ENCODE results near the gene PPP1R16B. TPM values are rescaled to one million over a fixed set of nuclear protein-coding genes. Genes with fewer than 3 reads are reported as not detected.

The PPP1R16B gene
- polyA plus RNA-seq, 3 donors, result 7.2 to 8.3 (median 7.3) TPM

DNA sequence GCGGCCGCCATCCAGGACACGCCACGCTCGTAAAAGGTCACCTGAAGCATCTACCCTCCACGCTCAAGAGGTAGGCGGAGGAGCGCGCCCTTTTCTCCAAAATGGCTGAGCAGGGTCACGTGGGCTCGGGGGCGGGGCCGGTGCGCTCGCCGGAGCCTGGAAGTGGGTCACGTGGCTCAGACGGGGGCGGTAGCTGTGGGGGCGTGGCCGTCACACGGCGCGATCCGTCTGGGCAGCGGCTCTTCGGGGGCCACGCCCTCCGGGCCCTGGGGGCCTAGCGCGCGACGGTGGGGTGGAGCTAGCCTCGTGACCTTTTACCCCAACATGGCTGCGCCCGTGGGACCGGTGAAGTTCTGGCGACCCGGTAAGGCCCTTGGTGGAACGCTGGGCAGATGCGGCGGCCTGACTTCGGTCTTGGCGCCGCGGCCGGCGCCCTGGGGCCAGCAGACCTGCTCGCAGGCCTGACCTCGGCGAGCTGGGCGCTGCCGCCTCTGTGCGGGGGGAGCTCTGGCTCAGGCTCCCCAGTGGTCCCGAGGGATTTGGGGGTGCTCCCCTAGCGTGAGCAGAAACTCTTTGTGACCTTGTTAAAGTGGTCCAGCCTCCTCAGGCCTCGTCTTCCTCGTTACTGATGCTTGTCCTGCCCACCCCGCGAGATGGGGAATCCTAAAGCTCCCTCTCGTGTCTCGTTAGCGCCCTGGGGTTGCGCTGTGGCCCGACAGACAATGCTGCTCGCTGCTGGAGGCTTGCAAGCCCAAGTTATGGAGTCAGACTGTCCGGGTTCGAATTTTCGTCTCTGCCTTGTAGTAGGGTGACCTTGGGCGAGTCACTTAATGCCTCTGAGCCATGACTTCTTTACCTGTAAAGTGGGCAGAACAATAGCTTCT, 156.8 kb downstream of the PPP1R16B start, which contains the start of gene DHX35:
Gene DHX35, plus strand, starts transcription at position 301 of the 884 bp plus-strand sequence. Its CDS starts 24 bp downstream, at position 325.
- DNase-seq, result peak; percentile 97

DNA sequence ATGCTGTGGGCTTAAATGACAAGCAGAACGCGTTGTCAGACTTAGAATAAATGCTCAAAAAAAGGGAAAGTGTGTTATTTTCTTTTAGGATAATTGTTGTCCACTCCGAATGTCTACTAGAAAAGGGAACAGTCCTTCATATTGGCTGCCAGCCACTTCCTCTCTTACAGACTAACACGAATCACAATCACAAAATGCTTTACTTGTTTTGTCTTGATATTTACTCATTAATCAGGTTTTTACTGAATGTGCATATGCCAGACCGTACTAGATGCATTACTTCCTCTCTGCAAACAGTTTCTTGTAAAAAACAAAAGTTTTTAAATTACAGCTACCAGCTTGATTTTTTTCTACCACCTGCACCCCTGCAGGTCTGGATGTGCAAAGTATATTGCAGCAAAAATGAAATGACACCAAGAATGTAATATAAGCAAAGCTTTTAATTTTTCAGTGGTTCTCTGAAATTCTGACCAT, 157.5 kb downstream of the PPP1R16B start:
- no peak for DNase-seq

DNA sequence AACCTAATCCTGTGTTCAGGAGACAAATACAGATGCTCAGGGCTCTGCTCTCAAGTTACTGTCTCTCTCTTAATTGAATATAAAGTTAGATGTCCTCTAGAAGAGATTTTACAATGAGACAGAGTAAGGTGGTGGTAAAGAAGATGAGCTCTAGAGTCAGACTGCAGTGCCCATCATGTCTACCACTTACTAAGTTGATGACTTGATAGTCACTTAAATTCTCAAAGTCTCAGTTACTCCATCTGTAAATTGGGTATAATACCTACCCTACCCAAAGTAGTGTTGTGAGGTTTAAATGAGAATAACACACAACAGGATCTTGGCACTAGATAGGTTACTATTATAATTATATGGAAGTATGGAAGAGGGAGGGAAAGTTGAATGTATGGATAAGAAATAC, 158.2 kb downstream of the PPP1R16B start:
- DNase-seq, result no peak

DNA sequence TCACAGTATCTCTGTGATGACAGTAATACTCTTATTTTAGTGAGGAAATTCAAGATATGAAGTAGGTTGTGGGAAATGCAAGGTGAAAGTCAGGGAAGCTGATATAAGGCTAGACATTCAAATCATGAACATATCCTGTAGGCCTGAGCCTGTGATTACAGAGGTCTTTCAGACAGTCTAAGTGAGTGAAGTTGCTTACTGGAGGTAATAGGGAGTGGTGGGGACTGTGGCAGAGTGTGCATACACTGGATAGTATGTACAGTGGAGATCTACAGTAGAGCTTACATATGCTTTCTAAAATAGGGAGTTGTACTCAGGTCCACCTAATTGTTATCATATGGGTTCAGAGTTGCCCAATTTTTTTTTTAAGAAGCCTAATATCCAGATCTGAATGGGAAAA, 159.8 kb downstream of the PPP1R16B start:
- DNase-seq, result no peak

DNA sequence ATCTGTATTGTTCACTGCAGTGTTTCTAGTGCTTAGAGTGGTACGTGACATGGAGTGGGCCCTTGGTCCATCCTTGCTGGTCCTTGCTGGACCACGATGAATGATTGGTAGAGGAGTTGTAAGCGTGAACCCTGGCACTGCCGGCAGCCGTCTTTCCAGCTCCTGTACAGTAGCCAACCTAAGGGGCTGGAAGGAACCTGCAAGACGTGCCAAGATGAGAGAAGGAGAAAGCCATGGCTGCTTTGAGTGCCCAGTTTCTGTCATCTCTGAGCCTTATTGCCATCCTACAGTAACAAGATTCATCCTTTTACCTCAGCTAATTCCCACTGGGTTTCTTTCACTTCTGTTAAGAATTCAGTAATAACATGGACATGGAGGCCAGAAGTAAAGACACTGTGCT, 162.6 kb downstream of the PPP1R16B start:
- DNase-seq, result no peak

DNA sequence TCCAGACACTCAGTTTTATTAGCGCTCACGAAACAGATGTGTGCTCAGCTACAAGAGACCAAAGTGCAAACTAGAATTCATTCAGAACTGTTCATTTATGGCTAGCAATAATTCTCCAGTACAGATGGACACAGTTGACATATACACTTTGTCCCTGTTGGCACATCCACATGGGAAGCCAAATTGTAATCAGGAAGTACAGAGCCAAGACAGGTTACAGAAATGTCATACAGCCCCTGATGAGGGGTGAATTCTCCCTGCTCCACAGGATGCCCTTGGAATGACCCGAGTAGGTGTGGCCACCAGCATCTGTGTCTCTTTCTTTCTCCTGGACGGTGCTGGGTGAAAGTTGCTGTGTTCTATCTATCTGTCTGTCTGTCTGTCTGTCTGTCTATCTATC, 164.2 kb downstream of the PPP1R16B start:
- DNase-seq, result no peak

DNA sequence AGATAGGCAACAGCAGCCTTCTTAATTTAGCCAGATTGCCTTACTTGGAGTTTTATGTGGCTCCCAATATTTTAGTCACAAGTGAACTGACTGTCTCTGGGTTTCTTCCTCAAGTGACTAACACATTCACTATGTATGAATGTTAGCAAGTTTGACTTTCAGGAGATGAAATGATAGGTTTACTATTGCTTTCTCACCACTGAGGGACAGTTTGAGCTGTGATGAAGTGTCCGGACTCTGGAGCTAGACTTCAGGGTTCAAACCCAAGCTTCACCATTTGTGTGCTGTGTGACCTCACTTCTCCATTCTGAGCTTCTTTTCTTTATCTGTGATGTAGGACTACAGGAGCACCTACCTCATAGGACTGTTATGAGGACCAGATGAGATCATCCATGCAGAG, 164.8 kb downstream of the PPP1R16B start:
- DNase-seq, result no peak

Other genes with a start within 250 kb of the PPP1R16B start
- not detected for gene ADIG, start 224.5 kb upstream of the PPP1R16B start, polyA plus RNA-seq (ENCODE audit: insufficient read length in 3 of 3)
- gene ARHGAP40, start 203.9 kb upstream of the PPP1R16B start, polyA plus RNA-seq (ENCODE audit: insufficient read length in 3 of 3), result 1 to 10 TPM in 2 of 3 donors, under 1 TPM in 1; 0.71 to 1.2 (median 1.1) TPM
- 1 to 10 TPM; 2.1 to 2.8 (median 2.3) TPM for gene SLC32A1, start 81.2 kb upstream of the PPP1R16B start, polyA plus RNA-seq (ENCODE audit: insufficient read length in 3 of 3)
- 10 to 100 TPM in 1 of 3 donors, 1 to 10 TPM in 2; 9.8 to 11.3 (median 9.9) TPM for gene ACTR5, start 57.2 kb upstream of the PPP1R16B start, polyA plus RNA-seq (ENCODE audit: insufficient read length in 3 of 3)
- 10 to 100 TPM; 12.9 to 17.1 (median 14.5) TPM for gene FAM83D, start 120.7 kb downstream of the PPP1R16B start, polyA plus RNA-seq (ENCODE audit: insufficient read length in 3 of 3)
- 10 to 100 TPM; 15.5 to 19.9 (median 18.6) TPM for gene DHX35, start 156.6 kb downstream of the PPP1R16B start, polyA plus RNA-seq (ENCODE audit: insufficient read length in 3 of 3)